Liver (tissue), 9 donors: ENCODE results near the gene DIO1. TPM values are rescaled to one million over a fixed set of nuclear protein-coding genes. Genes with fewer than 3 reads are reported as not detected.

ENCODE experiments used
- DNase-seq: peaks from one replicate; pipeline ENCODE4 v3.0.0-alpha.2; 2017; ENCODE audit warnings: low spot score
- H3K27ac ChIP-seq, 2 donors: one replicate each; pipeline ENCODE4 v1.7.0; 2013; ENCODE audit warnings: inconsistent platforms in 2 of 2, low read length in 2 of 2, control low read depth in 1 of 2, low read depth in 1 of 2, mild to moderate bottlenecking in 1 of 2
- H3K27me3 ChIP-seq, 4 donors: one replicate each; pipeline versions ENCODE4 v1.6.1 to v1.7.0; 2013; ENCODE audit warnings: low read length in 3 of 4, inconsistent platforms in 1 of 4, mild to moderate bottlenecking in 1 of 4, moderate library complexity in 1 of 4; ENCODE audit not compliant: control insufficient read depth in 4 of 4, insufficient read depth in 4 of 4
- H3K36me3 ChIP-seq, 4 donors: one replicate each; pipeline versions ENCODE4 v1.6.1 to v1.7.0; 2013; ENCODE audit warnings: low read length in 3 of 4, mild to moderate bottlenecking in 3 of 4, low read depth in 1 of 4, moderate library complexity in 1 of 4; ENCODE audit not compliant: control insufficient read depth in 4 of 4, insufficient read depth in 3 of 4
- H3K4me1 ChIP-seq, 4 donors: one replicate each; pipeline versions ENCODE4 v1.6.1 to v1.7.0; 2013; ENCODE audit warnings: low read length in 3 of 4, mild to moderate bottlenecking in 3 of 4, moderate library complexity in 1 of 4; ENCODE audit not compliant: control insufficient read depth in 4 of 4, insufficient read depth in 4 of 4
- H3K4me3 ChIP-seq, 3 donors: one replicate each; pipeline versions ENCODE4 v1.6.1 to v1.7.0; 2013; ENCODE audit warnings: low read length in 3 of 3, control low read depth in 1 of 3, low read depth in 1 of 3, mild to moderate bottlenecking in 1 of 3
- H3K9ac ChIP-seq, 2 donors: one replicate each; pipeline ENCODE4 v1.7.0; 2013; ENCODE audit warnings: low read length in 2 of 2, mild to moderate bottlenecking in 2 of 2, moderate library complexity in 2 of 2, control low read depth in 1 of 2, low read depth in 1 of 2
- H3K9me3 ChIP-seq, 4 donors: one replicate each; pipeline versions ENCODE4 v1.6.1 to v1.7.0; 2013; ENCODE audit warnings: low read length in 3 of 4; ENCODE audit not compliant: control insufficient read depth in 4 of 4
- EGR1 ChIP-seq, 2 donors: IDR thresholded peaks; 2 replicates each; pipeline ENCODE4 v1.6.1; 2016 to 2018; ENCODE audit warnings: antibody characterized with exemption in 2 of 2, low read depth in 2 of 2
- FOXA1 ChIP-seq: IDR thresholded peaks from 2 replicates; pipeline ENCODE4 v1.6.1; 2016; ENCODE audit warnings: antibody characterized with exemption
- FOXA2 ChIP-seq: IDR thresholded peaks from 2 replicates; pipeline ENCODE4 v1.6.1; 2016; ENCODE audit warnings: antibody characterized with exemption
- GABPA ChIP-seq, 2 donors: IDR thresholded peaks in 1 of 2; conservative IDR thresholded peaks in 1 of 2; 2 replicates each; pipeline ENCODE4 v1.6.1; 2016; ENCODE audit warnings: antibody characterized with exemption in 2 of 2, mild to moderate bottlenecking in 1 of 2, moderate library complexity in 1 of 2
- HNF4A ChIP-seq, 2 donors: conservative IDR thresholded peaks; 2 replicates each; pipeline ENCODE4 v1.6.1; 2016; ENCODE audit warnings: antibody characterized with exemption in 2 of 2, mild to moderate bottlenecking in 2 of 2
- HNF4G ChIP-seq: IDR thresholded peaks from 2 replicates; pipeline ENCODE4 v1.6.1; 2016; ENCODE audit warnings: antibody characterized with exemption
- JUND ChIP-seq, 2 donors: IDR thresholded peaks; 2 replicates each; pipeline ENCODE4 v1.6.1; 2016; ENCODE audit warnings: antibody characterized with exemption in 2 of 2
- NR2F2 ChIP-seq: IDR thresholded peaks from 2 replicates; pipeline ENCODE4 v1.6.1; 2016; ENCODE audit warnings: antibody characterized with exemption
- RAD21 ChIP-seq, 2 donors: IDR thresholded peaks; 2 replicates each; pipeline ENCODE4 v1.6.1; 2016; ENCODE audit warnings: antibody characterized with exemption in 2 of 2, mild to moderate bottlenecking in 2 of 2
- RXRA ChIP-seq, 2 donors: IDR thresholded peaks; 2 replicates each; pipeline ENCODE4 v1.6.1; 2017 to 2018; ENCODE audit warnings: antibody characterized with exemption in 2 of 2, mild to moderate bottlenecking in 1 of 2
- SP1 ChIP-seq: IDR thresholded peaks from 2 replicates; pipeline ENCODE4 v1.6.1; 2018; ENCODE audit warnings: antibody characterized with exemption, mild to moderate bottlenecking
- TAF1 ChIP-seq: conservative IDR thresholded peaks from 2 replicates; pipeline ENCODE4 v1.6.1; 2016; ENCODE audit warnings: antibody characterized with exemption, mild to moderate bottlenecking
- YY1 ChIP-seq: IDR thresholded peaks from 2 replicates; pipeline ENCODE4 v1.6.1; 2016; ENCODE audit warnings: antibody characterized with exemption, mild to moderate bottlenecking
- WGBS: extraction: QIAGEN DNeasy Blood & Tissue Kit; methylation state at CpG from one replicate; pipeline ENCODE4 v1.1.7; 2013; 5-methylcytosine and 5-hydroxymethylcytosine counted together
- polyA plus RNA-seq, 2 donors: library from polyadenylated mRNA; stranded (reverse) in 1 of 2; unstranded in 1 of 2; fragments of 200-250 nt in 1 of 2; fragments of >200 nt in 1 of 2; fragmentation: Nextera tagmentation in 1 of 2; extraction: Ambion mirVana in 1 of 2; gene quantifications; one replicate each; pipeline versions ENCODE4 v1.2.1 to v1.2.3, GENCODE V29; 2013 to 2015
- total RNA-seq, 2 donors: library from RNA; depleted of rRNA; stranded (reverse); fragments of >200 nt; gene quantifications; one replicate each; pipeline ENCODE4 v1.2.3, GENCODE V29; 2014
- TF ChIP-seq, protein P1 (sequence below): IDR thresholded peaks from 2 replicates; pipeline ENCODE4 v1.6.1; 2016; ENCODE audit warnings: antibody characterized with exemption, mild to moderate bottlenecking
- TF ChIP-seq, protein P2 (sequence below): IDR thresholded peaks from 2 replicates; pipeline ENCODE4 v1.6.1; 2016; ENCODE audit warnings: antibody characterized with exemption
- TF ChIP-seq, protein P3 (sequence below): fragments of 150-350 bp; IDR thresholded peaks from 2 replicates; pipeline ENCODE4 v1.5.1; 2017; ENCODE audit warnings: improper control_type of control experiment, low read depth, low read length; ENCODE audit not compliant: missing input control
- TF ChIP-seq, protein P4 (sequence below): IDR thresholded peaks from 2 replicates; pipeline ENCODE4 v1.6.1; 2016; ENCODE audit warnings: antibody characterized with exemption
- TF ChIP-seq, protein P5 (sequence below): IDR thresholded peaks from 2 replicates; pipeline ENCODE4 v1.6.1; 2016; ENCODE audit warnings: antibody characterized with exemption
- donor health status: healthy.
- donor health status: healthy.
- donor health status: healthy.
- donor health status: healthy.
- donor health status: healthy.

Gene DIO1
- total and polyA plus RNA-seq, 4 donors: 23.9 to 176 (median 95.6) TPM

DNA sequence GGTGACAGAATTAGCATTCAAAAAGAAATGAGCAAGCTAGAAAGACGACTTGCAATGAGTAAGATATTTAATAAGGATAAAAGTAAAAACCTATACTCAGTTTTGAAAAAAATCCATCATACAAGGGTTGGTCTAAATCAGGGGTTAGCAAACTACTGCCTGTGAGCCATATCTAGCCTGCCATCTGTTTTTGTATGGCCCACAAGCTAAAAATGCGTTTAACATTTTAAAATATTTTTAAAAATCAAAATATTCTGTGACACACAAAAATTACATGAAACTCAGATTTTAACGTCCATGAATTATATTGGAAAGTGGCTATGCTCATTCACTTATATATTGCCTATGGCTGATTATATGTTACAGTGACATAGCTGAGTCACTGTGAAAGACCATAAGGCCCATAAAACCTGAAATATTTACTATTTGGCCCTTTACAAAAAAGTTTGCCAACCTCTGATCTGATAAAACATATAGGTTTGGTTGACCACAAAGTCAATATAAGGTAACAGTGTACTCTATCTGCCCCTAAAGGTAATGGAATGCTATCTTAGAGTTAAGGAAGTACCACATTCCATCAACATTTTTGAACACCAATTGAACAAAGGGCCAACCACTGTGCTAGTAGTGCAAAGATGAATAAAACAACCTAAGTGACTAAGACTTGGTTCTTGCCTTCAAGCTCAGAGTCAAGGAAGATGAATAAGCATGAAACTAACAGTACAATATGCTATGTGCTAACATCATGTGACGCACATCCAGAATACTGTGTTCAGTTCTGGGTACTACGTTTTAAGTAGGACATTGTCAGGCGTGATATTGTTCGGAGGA, 48.4 kb downstream of the DIO1 start (continued):
- TF ChIP-seq, protein P1, sequence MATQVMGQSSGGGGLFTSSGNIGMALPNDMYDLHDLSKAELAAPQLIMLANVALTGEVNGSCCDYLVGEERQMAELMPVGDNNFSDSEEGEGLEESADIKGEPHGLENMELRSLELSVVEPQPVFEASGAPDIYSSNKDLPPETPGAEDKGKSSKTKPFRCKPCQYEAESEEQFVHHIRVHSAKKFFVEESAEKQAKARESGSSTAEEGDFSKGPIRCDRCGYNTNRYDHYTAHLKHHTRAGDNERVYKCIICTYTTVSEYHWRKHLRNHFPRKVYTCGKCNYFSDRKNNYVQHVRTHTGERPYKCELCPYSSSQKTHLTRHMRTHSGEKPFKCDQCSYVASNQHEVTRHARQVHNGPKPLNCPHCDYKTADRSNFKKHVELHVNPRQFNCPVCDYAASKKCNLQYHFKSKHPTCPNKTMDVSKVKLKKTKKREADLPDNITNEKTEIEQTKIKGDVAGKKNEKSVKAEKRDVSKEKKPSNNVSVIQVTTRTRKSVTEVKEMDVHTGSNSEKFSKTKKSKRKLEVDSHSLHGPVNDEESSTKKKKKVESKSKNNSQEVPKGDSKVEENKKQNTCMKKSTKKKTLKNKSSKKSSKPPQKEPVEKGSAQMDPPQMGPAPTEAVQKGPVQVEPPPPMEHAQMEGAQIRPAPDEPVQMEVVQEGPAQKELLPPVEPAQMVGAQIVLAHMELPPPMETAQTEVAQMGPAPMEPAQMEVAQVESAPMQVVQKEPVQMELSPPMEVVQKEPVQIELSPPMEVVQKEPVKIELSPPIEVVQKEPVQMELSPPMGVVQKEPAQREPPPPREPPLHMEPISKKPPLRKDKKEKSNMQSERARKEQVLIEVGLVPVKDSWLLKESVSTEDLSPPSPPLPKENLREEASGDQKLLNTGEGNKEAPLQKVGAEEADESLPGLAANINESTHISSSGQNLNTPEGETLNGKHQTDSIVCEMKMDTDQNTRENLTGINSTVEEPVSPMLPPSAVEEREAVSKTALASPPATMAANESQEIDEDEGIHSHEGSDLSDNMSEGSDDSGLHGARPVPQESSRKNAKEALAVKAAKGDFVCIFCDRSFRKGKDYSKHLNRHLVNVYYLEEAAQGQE: no peak

DNA sequence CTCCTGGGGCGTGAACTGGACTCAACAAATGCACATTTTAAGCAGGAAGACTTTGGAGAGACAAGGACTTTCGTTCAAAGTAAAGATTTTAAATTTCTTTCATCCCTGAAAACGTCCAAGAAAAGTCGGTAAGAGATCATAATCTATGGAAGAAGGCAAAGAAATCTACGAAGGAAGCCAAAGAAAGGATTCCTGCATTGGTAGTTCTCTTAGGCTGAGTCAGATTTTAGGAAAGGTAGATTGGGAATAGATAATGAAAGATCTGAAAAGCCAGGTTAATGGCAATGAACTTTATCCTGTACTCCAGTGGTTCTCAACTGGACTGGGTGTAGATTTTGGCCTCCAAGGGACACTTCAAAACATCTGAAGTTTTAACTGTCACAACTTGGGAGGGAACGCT, 49.1 kb downstream of the DIO1 start:
- WGBS: 96% methylated on average over 6 of the region's 6 CpGs
- Histone ChIP-seq H3K36me3 (no peaks in the 10 kb centered on the region), H3K27me3 (no peaks in the 10 kb centered on the region), H3K9ac (no peak overlapping the region), H3K4me1 (peaks cover 2 to 21% (median 17%) of the 10 kb centered on the region in 4 donors), H3K27ac (no peak overlapping the region), H3K4me3 (no peak overlapping the region), H3K9me3 (no peaks in the 10 kb centered on the region)
- no peak for DNase-seq
- TF ChIP-seq HNF4A (conservative IDR thresholded peaks at IDR 0.05): no peak
- TF ChIP-seq, protein P2, sequence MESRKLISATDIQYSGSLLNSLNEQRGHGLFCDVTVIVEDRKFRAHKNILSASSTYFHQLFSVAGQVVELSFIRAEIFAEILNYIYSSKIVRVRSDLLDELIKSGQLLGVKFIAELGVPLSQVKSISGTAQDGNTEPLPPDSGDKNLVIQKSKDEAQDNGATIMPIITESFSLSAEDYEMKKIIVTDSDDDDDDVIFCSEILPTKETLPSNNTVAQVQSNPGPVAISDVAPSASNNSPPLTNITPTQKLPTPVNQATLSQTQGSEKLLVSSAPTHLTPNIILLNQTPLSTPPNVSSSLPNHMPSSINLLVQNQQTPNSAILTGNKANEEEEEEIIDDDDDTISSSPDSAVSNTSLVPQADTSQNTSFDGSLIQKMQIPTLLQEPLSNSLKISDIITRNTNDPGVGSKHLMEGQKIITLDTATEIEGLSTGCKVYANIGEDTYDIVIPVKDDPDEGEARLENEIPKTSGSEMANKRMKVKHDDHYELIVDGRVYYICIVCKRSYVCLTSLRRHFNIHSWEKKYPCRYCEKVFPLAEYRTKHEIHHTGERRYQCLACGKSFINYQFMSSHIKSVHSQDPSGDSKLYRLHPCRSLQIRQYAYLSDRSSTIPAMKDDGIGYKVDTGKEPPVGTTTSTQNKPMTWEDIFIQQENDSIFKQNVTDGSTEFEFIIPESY: no peak
- TF ChIP-seq, protein P3, sequence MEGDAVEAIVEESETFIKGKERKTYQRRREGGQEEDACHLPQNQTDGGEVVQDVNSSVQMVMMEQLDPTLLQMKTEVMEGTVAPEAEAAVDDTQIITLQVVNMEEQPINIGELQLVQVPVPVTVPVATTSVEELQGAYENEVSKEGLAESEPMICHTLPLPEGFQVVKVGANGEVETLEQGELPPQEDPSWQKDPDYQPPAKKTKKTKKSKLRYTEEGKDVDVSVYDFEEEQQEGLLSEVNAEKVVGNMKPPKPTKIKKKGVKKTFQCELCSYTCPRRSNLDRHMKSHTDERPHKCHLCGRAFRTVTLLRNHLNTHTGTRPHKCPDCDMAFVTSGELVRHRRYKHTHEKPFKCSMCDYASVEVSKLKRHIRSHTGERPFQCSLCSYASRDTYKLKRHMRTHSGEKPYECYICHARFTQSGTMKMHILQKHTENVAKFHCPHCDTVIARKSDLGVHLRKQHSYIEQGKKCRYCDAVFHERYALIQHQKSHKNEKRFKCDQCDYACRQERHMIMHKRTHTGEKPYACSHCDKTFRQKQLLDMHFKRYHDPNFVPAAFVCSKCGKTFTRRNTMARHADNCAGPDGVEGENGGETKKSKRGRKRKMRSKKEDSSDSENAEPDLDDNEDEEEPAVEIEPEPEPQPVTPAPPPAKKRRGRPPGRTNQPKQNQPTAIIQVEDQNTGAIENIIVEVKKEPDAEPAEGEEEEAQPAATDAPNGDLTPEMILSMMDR: no peak
- no peak for TF ChIP-seq RAD21 (IDR thresholded peaks at IDR 0.05)
- TF ChIP-seq, protein P4, sequence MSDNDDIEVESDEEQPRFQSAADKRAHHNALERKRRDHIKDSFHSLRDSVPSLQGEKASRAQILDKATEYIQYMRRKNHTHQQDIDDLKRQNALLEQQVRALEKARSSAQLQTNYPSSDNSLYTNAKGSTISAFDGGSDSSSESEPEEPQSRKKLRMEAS: no peak
- TF ChIP-seq HNF4G: no peak
- TF ChIP-seq SP1: no peak
- TF ChIP-seq EGR1 (IDR thresholded peaks at IDR 0.05; ENCODE audit: low read depth in 2 of 2): no peak
- no peak for TF ChIP-seq NR2F2
- TF ChIP-seq YY1: no peak
- TF ChIP-seq RXRA (IDR thresholded peaks at IDR 0.05): no peak
- TF ChIP-seq JUND (IDR thresholded peaks at IDR 0.05): no peak
- TF ChIP-seq, protein P5, sequence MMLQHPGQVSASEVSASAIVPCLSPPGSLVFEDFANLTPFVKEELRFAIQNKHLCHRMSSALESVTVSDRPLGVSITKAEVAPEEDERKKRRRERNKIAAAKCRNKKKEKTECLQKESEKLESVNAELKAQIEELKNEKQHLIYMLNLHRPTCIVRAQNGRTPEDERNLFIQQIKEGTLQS: no peak
- no peak for TF ChIP-seq GABPA (IDR thresholded peaks at IDR 0.05 in 1 of 2, conservative IDR thresholded peaks at IDR 0.05 in 1 of 2)
- TF ChIP-seq TAF1: no peak
- no peak for TF ChIP-seq FOXA1
- no peak for TF ChIP-seq FOXA2
- TF ChIP-seq, protein P1: no peak
